Mesenchymal stem cell (in vitro differentiated cells and primary cell): ENCODE results near the gene SORL1.
"Not testable (repeated sequence)": the region's sequence is repeated elsewhere in the genome, so short reads cannot be mapped to it uniquely, and the experiment has no call there.

ENCODE experiments used
- DNase-seq: peaks from one replicate; pipeline ENCODE4 v3.0.0-alpha.2; 2013
- H2AFZ ChIP-seq: one replicate; pipeline ENCODE4 v1.6.1; 2013; ENCODE audit warnings: low read depth, mild to moderate bottlenecking, control low read depth, inconsistent platforms, low read length, moderate library complexity
- H2AK5ac ChIP-seq: 2 replicates; pipeline ENCODE4 v1.6.1; 2013; ENCODE audit warnings: low read length, moderate library complexity, mild to moderate bottlenecking, inconsistent platforms; ENCODE audit not compliant: severe bottlenecking
- H2BK120ac ChIP-seq: one replicate; pipeline ENCODE4 v1.6.1; 2013; ENCODE audit warnings: low read depth, mild to moderate bottlenecking, inconsistent platforms, low read length, moderate library complexity
- H2BK12ac ChIP-seq, 2 experiments: one replicate each; pipeline ENCODE4 v1.6.1; 2013; ENCODE audit warnings: inconsistent platforms in 2 of 2, low read length in 2 of 2, mild to moderate bottlenecking in 2 of 2, moderate library complexity in 2 of 2, control low read depth in 1 of 2
- H2BK15ac ChIP-seq: one replicate; pipeline ENCODE4 v1.6.1; 2013; ENCODE audit warnings: mild to moderate bottlenecking, low read depth, inconsistent platforms; ENCODE audit not compliant: poor library complexity, severe bottlenecking
- H2BK5ac ChIP-seq: 2 replicates; pipeline ENCODE4 v1.6.1; 2013; ENCODE audit warnings: low read depth, mild to moderate bottlenecking, low read length, control low read depth, inconsistent platforms; ENCODE audit not compliant: poor library complexity, severe bottlenecking
- H3K14ac ChIP-seq, 2 experiments: one replicate each; pipeline ENCODE4 v1.6.1; 2013; ENCODE audit warnings: inconsistent platforms in 2 of 2, low read length in 2 of 2, control low read depth in 1 of 2, mild to moderate bottlenecking in 1 of 2, moderate library complexity in 1 of 2
- H3K18ac ChIP-seq, 2 experiments: one replicate each; pipeline ENCODE4 v1.6.1; 2013; ENCODE audit warnings: inconsistent platforms in 2 of 2, low read length in 2 of 2, control low read depth in 1 of 2, low read depth in 1 of 2, mild to moderate bottlenecking in 1 of 2
- H3K23ac ChIP-seq, 2 experiments: one replicate each; pipeline ENCODE4 v1.6.1; 2013; ENCODE audit warnings: inconsistent platforms in 2 of 2, low read length in 2 of 2, mild to moderate bottlenecking in 2 of 2, moderate library complexity in 2 of 2, control low read depth in 1 of 2
- H3K27ac ChIP-seq: 2 replicates; pipeline ENCODE4 v1.5.1; 2013; ENCODE audit warnings: mild to moderate bottlenecking, moderate library complexity, low read length, control low read depth, inconsistent platforms; ENCODE audit not compliant: poor library complexity, severe bottlenecking
- H3K27me3 ChIP-seq, 2 experiments: 2 replicates each; pipeline versions ENCODE4 v1.6.1 to v1.7.0; 2013; ENCODE audit warnings: low read length in 2 of 2, mild to moderate bottlenecking in 2 of 2, moderate library complexity in 2 of 2, control low read depth in 1 of 2, inconsistent platforms in 1 of 2; ENCODE audit not compliant: control insufficient read depth in 1 of 2, insufficient read depth in 1 of 2
- H3K36me3 ChIP-seq, 2 experiments: 2 replicates each; pipeline versions ENCODE4 v1.6.1 to v1.7.0; 2013; ENCODE audit warnings: low read length in 2 of 2, control low read depth in 1 of 2, inconsistent platforms in 1 of 2, low read depth in 1 of 2, mild to moderate bottlenecking in 1 of 2; ENCODE audit not compliant: insufficient read depth in 2 of 2, control insufficient read depth in 1 of 2
- H3K4ac ChIP-seq, 2 experiments: one replicate each; pipeline ENCODE4 v1.6.1; 2013; ENCODE audit warnings: inconsistent platforms in 2 of 2, low read length in 2 of 2, mild to moderate bottlenecking in 2 of 2, moderate library complexity in 2 of 2, control low read depth in 1 of 2, low read depth in 1 of 2
- H3K4me1 ChIP-seq: 2 replicates; pipeline ENCODE4 v1.6.1; 2013; ENCODE audit warnings: low read depth, low read length, control low read depth; ENCODE audit not compliant: control insufficient read depth, insufficient read depth
- H3K4me2 ChIP-seq: 2 replicates; pipeline ENCODE4 v1.6.1; 2013; ENCODE audit warnings: low read length, mild to moderate bottlenecking, inconsistent platforms; ENCODE audit not compliant: poor library complexity, severe bottlenecking
- H3K4me3 ChIP-seq, 2 experiments: 2 replicates each; pipeline versions ENCODE4 v1.5.1 to v1.7.0; 2013; ENCODE audit warnings: low read length in 2 of 2, mild to moderate bottlenecking in 2 of 2, control low read depth in 1 of 2, low read depth in 1 of 2; ENCODE audit not compliant: insufficient read depth in 1 of 2
- H3K79me1 ChIP-seq: replicated peaks from 2 replicates; pipeline ENCODE4 v1.6.1; 2013; ENCODE audit warnings: mild to moderate bottlenecking, control low read depth, low read length, inconsistent platforms; ENCODE audit not compliant: poor library complexity, severe bottlenecking
- H3K9ac ChIP-seq: 2 replicates; pipeline ENCODE4 v1.7.0; 2013; ENCODE audit warnings: mild to moderate bottlenecking, low read length, moderate library complexity
- H3K9me3 ChIP-seq: 2 replicates; pipeline ENCODE4 v1.7.0; 2013; ENCODE audit warnings: mild to moderate bottlenecking, low read length; ENCODE audit not compliant: control insufficient read depth
- H4K8ac ChIP-seq: one replicate; pipeline ENCODE4 v1.6.1; 2013; ENCODE audit warnings: inconsistent platforms, mild to moderate bottlenecking, low read length, moderate library complexity
- H4K91ac ChIP-seq: one replicate; pipeline ENCODE4 v1.6.1; 2013; ENCODE audit warnings: mild to moderate bottlenecking, low read length, inconsistent platforms
- WGBS: methylation state at CpG from one replicate; pipeline ENCODE4 v1.1.7; 2013; ENCODE audit warnings: mixed read lengths; 5-methylcytosine and 5-hydroxymethylcytosine counted together

Gene SORL1

GRCh38 chr11:121500275-121500674 lies 48.2 kb downstream of the SORL1 start:
- DNase-seq = no peak
- H2BK12ac ChIP-seq = no peak overlapping the region
- H2AFZ ChIP-seq = no peak overlapping the region
- H3K4me1 ChIP-seq = no peaks in the 10 kb centered on the region
- no peak overlapping the region for H3K23ac ChIP-seq
- WGBS = 72% methylated on average over 2 of the region's 2 CpGs
- no peak overlapping the region for H3K4me3 ChIP-seq
- H3K14ac ChIP-seq = no peak overlapping the region
- no peak overlapping the region for H3K18ac ChIP-seq
- no peak overlapping the region for H4K91ac ChIP-seq
- H3K9me3 ChIP-seq = peaks cover 8% of the 10 kb centered on the region
- H2BK5ac ChIP-seq = no peak overlapping the region
- no peak overlapping the region for H3K27ac ChIP-seq
- H3K4ac ChIP-seq = no peak overlapping the region
- no peak overlapping the region for H3K9ac ChIP-seq
- H3K36me3 ChIP-seq = no peaks in the 10 kb centered on the region
- no peak overlapping the region for H2BK15ac ChIP-seq
- H3K79me1 ChIP-seq = no peaks in the 10 kb centered on the region
- H3K27me3 ChIP-seq = peaks cover 4 to 8% of the 10 kb centered on the region in 2 experiments
- H2BK120ac ChIP-seq = no peak overlapping the region
- no peak overlapping the region for H3K4me2 ChIP-seq
- no peak overlapping the region for H2AK5ac ChIP-seq
- no peak overlapping the region for H4K8ac ChIP-seq

DNA sequence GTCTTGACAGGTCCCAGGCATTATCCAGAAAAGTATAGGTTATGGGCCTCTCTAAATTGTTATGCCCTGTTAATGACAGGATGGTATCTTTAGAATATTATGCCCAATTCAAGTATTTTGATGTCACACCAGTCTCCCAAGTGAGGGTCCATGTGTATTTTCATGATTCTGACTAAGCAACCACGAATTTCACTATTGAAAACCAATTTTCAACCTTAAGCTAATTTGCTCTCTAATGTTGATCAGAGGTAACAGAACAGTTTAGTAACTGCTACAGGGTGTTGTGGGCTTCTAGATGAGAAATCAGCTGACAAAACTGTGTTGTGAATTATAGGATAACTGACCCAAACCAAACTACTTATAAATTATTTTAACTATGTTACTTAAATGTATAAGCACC lies 48.6 kb downstream of the SORL1 start:
- Histone ChIP-seq H3K36me3 (no peaks in the 10 kb centered on the region), H3K9me3 (peaks cover 12% of the 10 kb centered on the region), H2AK5ac (no peak overlapping the region), H3K4ac (no peak overlapping the region), H2AFZ (no peak overlapping the region), H4K8ac (no peak overlapping the region), H3K14ac (no peak overlapping the region), H2BK15ac (no peak overlapping the region), H3K4me2 (no peak overlapping the region), H3K23ac (no peak overlapping the region), H3K4me1 (no peaks in the 10 kb centered on the region), H2BK120ac (no peak overlapping the region), H3K79me1 (no peaks in the 10 kb centered on the region), H3K27ac (no peak overlapping the region), H3K18ac (no peak overlapping the region), H4K91ac (no peak overlapping the region), H3K27me3 (peaks cover 4 to 8% of the 10 kb centered on the region in 2 experiments), H3K4me3 (no peak overlapping the region), H3K9ac (no peak overlapping the region), H2BK12ac (no peak overlapping the region), H2BK5ac (no peak overlapping the region)
- WGBS = no CpG with 5 or more reads among the region's 1 CpG
- DNase-seq = no peak

DNA sequence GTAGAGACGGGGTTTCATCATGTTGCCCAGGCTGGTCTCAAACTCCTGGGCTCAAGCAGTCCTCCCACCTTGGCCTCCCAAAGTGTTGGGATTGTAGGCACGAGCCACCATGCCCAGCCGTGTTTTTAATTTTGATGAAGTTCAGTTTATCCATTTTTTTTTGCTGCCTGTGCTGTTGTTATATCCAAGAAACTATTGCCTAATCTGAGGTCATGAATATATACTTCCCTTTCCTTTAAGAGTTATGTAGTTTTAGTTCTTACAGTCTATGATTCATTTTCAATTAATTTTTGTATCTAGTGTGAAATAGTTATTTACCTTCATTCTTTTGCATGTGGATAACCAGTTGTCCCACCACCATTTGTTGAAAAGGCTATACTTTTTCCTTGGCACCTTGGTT lies 50.9 kb downstream of the SORL1 start:
- WGBS = 63% methylated on average over 1 of the region's 3 CpGs
- no peak overlapping the region for H3K4me2 ChIP-seq
- no peak overlapping the region for H3K23ac ChIP-seq
- no peak overlapping the region for H2BK120ac ChIP-seq
- no peak overlapping the region for H4K91ac ChIP-seq
- H2BK12ac ChIP-seq = no peak overlapping the region
- no peak overlapping the region for H2AK5ac ChIP-seq
- peaks cover 24% of the 10 kb centered on the region for H3K9me3 ChIP-seq
- no peak overlapping the region for H2AFZ ChIP-seq
- H3K27ac ChIP-seq = no peak overlapping the region
- H4K8ac ChIP-seq = no peak overlapping the region
- H2BK15ac ChIP-seq = no peak overlapping the region
- H3K79me1 ChIP-seq = no peaks in the 10 kb centered on the region
- no peak for DNase-seq
- no peak overlapping the region for H3K4ac ChIP-seq
- H3K4me3 ChIP-seq = no peak overlapping the region
- H3K18ac ChIP-seq = no peak overlapping the region
- H3K4me1 ChIP-seq = no peaks in the 10 kb centered on the region
- no peak overlapping the region for H2BK5ac ChIP-seq
- H3K9ac ChIP-seq = no peak overlapping the region
- H3K36me3 ChIP-seq = no peaks in the 10 kb centered on the region
- H3K14ac ChIP-seq = no peak overlapping the region
- H3K27me3 ChIP-seq = peaks cover 0 to under 1% of the 10 kb centered on the region in 2 experiments

GRCh38 chr11:121506237-121506636 lies 54.1 kb downstream of the SORL1 start:
- H3K4ac ChIP-seq, H3K14ac ChIP-seq, H3K27me3 ChIP-seq, H2BK12ac ChIP-seq, H3K36me3 ChIP-seq, H2BK15ac ChIP-seq, H3K4me3 ChIP-seq, H3K18ac ChIP-seq, H2BK120ac ChIP-seq, H3K79me1 ChIP-seq, H2BK5ac ChIP-seq, H3K27ac ChIP-seq, H4K8ac ChIP-seq, H3K9ac ChIP-seq, H2AK5ac ChIP-seq, H4K91ac ChIP-seq, H3K4me1 ChIP-seq, H3K23ac ChIP-seq, H2AFZ ChIP-seq, H3K4me2 ChIP-seq, DNase-seq: not testable (repeated sequence)
- H3K9me3 ChIP-seq = peaks cover 25% of the 10 kb centered on the region
- 75% methylated on average over 1 of the region's 1 CpG for WGBS
